ENCODE data around the gene FAM20C. TPM values are rescaled to one million over a fixed set of nuclear protein-coding genes. Genes with fewer than 3 reads are reported as not detected.
A peak's percentile ranks its signal among the peaks of the same experiment; 100 is the strongest.

FAM20C gene
- total RNA-seq, 1 experiment from 2014 or later, result 34.0 TPM

GRCh38 chr7:144454-144826 is 47.9 kb upstream of the FAM20C start:
- ChIA-PET CTCF (no interaction called here), POLR2A (no interaction called here)
- Histone ChIP-seq H3K27me3 (replicated peaks; ENCODE audit: control insufficient read depth, insufficient read depth, low read length) (no peaks in the 10 kb centered on the region), H3K9me3 (no peaks in the 10 kb centered on the region), H3K4me1 (0 out of 2 replicates have a peak, but pooled peaks cover 4% of the 10 kb centered on the region), H3K4me3 (ENCODE audit: low read depth, low read length) (no peak overlapping the region), H3K36me3 (ENCODE audit: control insufficient read depth, insufficient read depth, low read length) (no peaks in the 10 kb centered on the region)
- H3K4me3 Mint-ChIP-seq (ENCODE audit: unreplicated experiment), result no peak overlapping the region
- BruUV-seq (replicated peaks), result no TSS peak
- TF ChIP-seq CTCF (IDR thresholded peaks at IDR 0.05; ENCODE audit: insufficient read depth in 1 of 2, low read depth in 1 of 2, low read length in 1 of 2, severe bottlenecking in 1 of 2, unreplicated experiment in 1 of 2), result no peak
- no peaks in the 10 kb centered on the region for H3K4me1 Mint-ChIP-seq (ENCODE audit: low read depth, unreplicated experiment)
- no peak overlapping the region for H3K27ac Mint-ChIP-seq (ENCODE audit: unreplicated experiment)
- no peaks in the 10 kb centered on the region for H3K9me3 Mint-ChIP-seq (ENCODE audit: unreplicated experiment)
- DNase-seq, result no peak
- peaks cover 7% of the 10 kb centered on the region for H3K36me3 Mint-ChIP-seq (ENCODE audit: insufficient read depth, unreplicated experiment)
- intact Hi-C loops (cut with micrococcal nuclease; ENCODE audit: unreplicated experiment), result no loop called here
- no peaks in the 10 kb centered on the region for H3K27me3 Mint-ChIP-seq (ENCODE audit: insufficient read depth, unreplicated experiment)

- POLR2A ChIA-PET, result no interaction called here
- no TSS peak for BruUV-seq (replicated peaks)
- H3K9me3 Mint-ChIP-seq (ENCODE audit: unreplicated experiment), result no peaks in the 10 kb centered on the region
Observed at GRCh38 chr7:145863-146262, 46.5 kb upstream of the FAM20C start.

GRCh38 chr7:148543-148931 is 43.8 kb upstream of the FAM20C start:
- no peaks in the 10 kb centered on the region for H3K27me3 ChIP-seq (replicated peaks; ENCODE audit: control insufficient read depth, insufficient read depth, low read length)
- Mint-ChIP-seq H3K9me3 (ENCODE audit: unreplicated experiment) (no peaks in the 10 kb centered on the region), H3K27me3 (ENCODE audit: insufficient read depth, unreplicated experiment) (no peaks in the 10 kb centered on the region), H3K4me3 (ENCODE audit: unreplicated experiment) (peak overlapping the region; percentile 88), H3K27ac (ENCODE audit: unreplicated experiment) (peak overlapping the region; percentile 99), H3K4me1 (ENCODE audit: low read depth, unreplicated experiment) (peaks cover 9% of the 10 kb centered on the region), H3K36me3 (ENCODE audit: insufficient read depth, unreplicated experiment) (peaks cover 9% of the 10 kb centered on the region)
- no peak for DNase-seq
- TSS peak; percentile 65 for BruUV-seq (replicated peaks)
- intact Hi-C loops (cut with micrococcal nuclease; ENCODE audit: unreplicated experiment), result no loop called here
- CTCF ChIA-PET, result interaction anchor here (1.0 kb wide), 1 partner anchor 84 kb away, joined by 9 read pairs; no protein-coding TSS in a partner anchor
- peaks cover 15% of the 10 kb centered on the region for H3K4me1 ChIP-seq
- H3K9me3 ChIP-seq, result no peaks in the 10 kb centered on the region
- H3K36me3 ChIP-seq (ENCODE audit: control insufficient read depth, insufficient read depth, low read length), result no peaks in the 10 kb centered on the region
- POLR2A ChIA-PET, result interaction anchor here (0.6 to 1.0 kb wide), 4 partner anchors 9 to 697 kb away, joined by 3 to 8 read pairs (median 4); partner anchors contain the start of gene FAM20C
- no peak for TF ChIP-seq CTCF (IDR thresholded peaks at IDR 0.05; ENCODE audit: insufficient read depth in 1 of 2, low read depth in 1 of 2, low read length in 1 of 2, severe bottlenecking in 1 of 2, unreplicated experiment in 1 of 2)
- H3K4me3 ChIP-seq (ENCODE audit: low read depth, low read length), result peak overlapping the region; percentile 38

More at GRCh38 chr7:145863-146262, 46.5 kb upstream of the FAM20C start:
- Mint-ChIP-seq H3K4me1 (ENCODE audit: low read depth, unreplicated experiment) (peaks cover 7% of the 10 kb centered on the region), H3K36me3 (ENCODE audit: insufficient read depth, unreplicated experiment) (peaks cover 9% of the 10 kb centered on the region), H3K4me3 (ENCODE audit: unreplicated experiment) (no peak overlapping the region), H3K27ac (ENCODE audit: unreplicated experiment) (no peak overlapping the region), H3K27me3 (ENCODE audit: insufficient read depth, unreplicated experiment) (no peaks in the 10 kb centered on the region)
- Histone ChIP-seq H3K36me3 (ENCODE audit: control insufficient read depth, insufficient read depth, low read length) (no peaks in the 10 kb centered on the region), H3K27me3 (replicated peaks; ENCODE audit: control insufficient read depth, insufficient read depth, low read length) (no peaks in the 10 kb centered on the region), H3K9me3 (no peaks in the 10 kb centered on the region), H3K4me3 (ENCODE audit: low read depth, low read length) (no peak overlapping the region), H3K4me1 (peaks cover 15% of the 10 kb centered on the region)
- intact Hi-C loops (cut with micrococcal nuclease; ENCODE audit: unreplicated experiment), result no loop called here
- CTCF ChIA-PET, result no interaction called here
- no peak for DNase-seq
- TF ChIP-seq CTCF (IDR thresholded peaks at IDR 0.05; ENCODE audit: insufficient read depth in 1 of 2, low read depth in 1 of 2, low read length in 1 of 2, severe bottlenecking in 1 of 2, unreplicated experiment in 1 of 2), result no peak

Measured in Caco-2 (cell line).